T-helper 9 cell (primary cell): Measurements from ENCODE around the gene GBP6.
"Not testable (repeated sequence)": the region's sequence is repeated elsewhere in the genome, so short reads cannot be mapped to it uniquely, and the experiment has no call there.

Experiments used
- DNase-seq: peaks from one replicate; pipeline ENCODE4 v3.0.0-alpha.2; 2020

The GBP6 gene

GRCh38 chr1:89373810-89374209 lies 10.0 kb downstream of the GBP6 start:
- not testable (repeated sequence) for DNase-seq

- no peak for DNase-seq
Observed at GRCh38 chr1:89378001-89378400, 14.1 kb downstream of the GBP6 start.

GRCh38 chr1:89381618-89382017 lies 17.8 kb downstream of the GBP6 start:
- no peak for DNase-seq

GRCh38 chr1:89382479-89382878 lies 18.6 kb downstream of the GBP6 start:
- no peak for DNase-seq

GRCh38 chr1:89383185-89383584 lies 19.3 kb downstream of the GBP6 start:
- no peak for DNase-seq

- DNase-seq: no peak
Observed at GRCh38 chr1:89390707-89391106, 26.8 kb downstream of the GBP6 start.

GRCh38 chr1:89391686-89392085 lies 27.8 kb downstream of the GBP6 start:
- no peak for DNase-seq

GRCh38 chr1:89394851-89395250 lies 31.0 kb downstream of the GBP6 start:
- no peak for DNase-seq

- no peak for DNase-seq
Observed at GRCh38 chr1:89396902-89397301, 33.0 kb downstream of the GBP6 start.

GRCh38 chr1:89405275-89405929 lies 41.5 kb downstream of the GBP6 start:
- DNase-seq: no peak

GRCh38 chr1:89407360-89407759 lies 43.5 kb downstream of the GBP6 start:
- no peak for DNase-seq

GRCh38 chr1:89407768-89408167 lies 43.9 kb downstream of the GBP6 start:
- not testable (repeated sequence) for DNase-seq

- no peak for DNase-seq
Observed at GRCh38 chr1:89425056-89425455, 61.2 kb downstream of the GBP6 start.

- DNase-seq: no peak
Observed at GRCh38 chr1:89429062-89429461, 65.2 kb downstream of the GBP6 start.

GRCh38 chr1:89429681-89430080 lies 65.8 kb downstream of the GBP6 start:
- not testable (repeated sequence) for DNase-seq

GRCh38 chr1:89433421-89433820 lies 69.6 kb downstream of the GBP6 start:
- no peak for DNase-seq

- DNase-seq: not testable (repeated sequence)
Observed at GRCh38 chr1:89434058-89434780, 70.4 kb downstream of the GBP6 start.
